HepG2 (cell line): ENCODE measurements around the gene PSMB10. TPM values are rescaled to one million over a fixed set of nuclear protein-coding genes. Genes with fewer than 3 reads are reported as not detected.
A peak's percentile ranks its signal among the peaks of the same experiment; 100 is the strongest.

Experiments
- BRD4 ChIP-seq: sonication (generic); formaldehyde crosslinking; IDR thresholded peaks from 2 replicates; pipeline ENCODE4 v1.4.0; 2020; ENCODE audit warnings: missing genetic modification reagents
- ERF ChIP-seq: IDR thresholded peaks from 2 replicates; pipeline ENCODE4 v1.6.1; 2018; ENCODE audit warnings: missing biosample characterization, missing genetic modification reagents
- GLI4 ChIP-seq: sonication (generic); formaldehyde crosslinking; IDR thresholded peaks from 2 replicates; pipeline ENCODE4 v1.5.1; 2020; ENCODE audit warnings: missing genetic modification reagents, mild to moderate bottlenecking, moderate library complexity, borderline replicate concordance
- HNRNPH1 ChIP-seq: fragments of 200-400 bp; formaldehyde crosslinking; optimal IDR thresholded peaks from 2 replicates; pipeline ENCODE3; 2017; ENCODE audit warnings: mild to moderate bottlenecking, low read depth, low read length
- KLF11 ChIP-seq: IDR thresholded peaks from 2 replicates; pipeline ENCODE4 v1.6.1; 2016; ENCODE audit warnings: missing compliant biosample characterization
- NCOR1 ChIP-seq: fragments of 200-600 bp; sonication (generic); IDR thresholded peaks from 2 replicates; pipeline ENCODE4 v1.7.0; 2017; ENCODE audit warnings: antibody characterized with exemption, low read length, borderline replicate concordance
- NFE2 ChIP-seq: sonication (generic); formaldehyde crosslinking; IDR thresholded peaks from 2 replicates; pipeline ENCODE4 v1.4.0; 2020; ENCODE audit warnings: missing genetic modification reagents
- RFX5 ChIP-seq: IDR thresholded peaks from 2 replicates; pipeline ENCODE4 v1.6.1; 2011; ENCODE audit warnings: low read depth, low read length, improper control_type of control experiment
- SP4 ChIP-seq: sonication (generic); formaldehyde crosslinking; IDR thresholded peaks from 2 replicates; pipeline ENCODE4 v1.8.1; 2023; ENCODE audit warnings: mild to moderate bottlenecking, missing genetic modification reagents
- TBX2 ChIP-seq: sonication (generic); formaldehyde crosslinking; IDR thresholded peaks from 2 replicates; pipeline ENCODE4 v1.5.0; 2020; ENCODE audit warnings: missing genetic modification reagents, mild to moderate bottlenecking, borderline replicate concordance
- ZBTB20 ChIP-seq: sonication (generic); formaldehyde crosslinking; IDR thresholded peaks from 2 replicates; pipeline ENCODE4 v1.8.1; 2023; ENCODE audit warnings: missing genetic modification reagents, low read depth, mild to moderate bottlenecking, borderline replicate concordance
- ZBTB8A ChIP-seq: sonication (generic); formaldehyde crosslinking; IDR thresholded peaks from 2 replicates; pipeline ENCODE4 v1.4.0; 2020; ENCODE audit warnings: mild to moderate bottlenecking, low read depth, missing genetic modification reagents, borderline replicate concordance
- ZFP82 ChIP-seq: sonication (generic); formaldehyde crosslinking; IDR thresholded peaks from 2 replicates; pipeline ENCODE4 v1.5.1; 2020; ENCODE audit warnings: mild to moderate bottlenecking, missing genetic modification reagents, borderline replicate concordance
- ZMYM4 ChIP-seq: sonication (generic); formaldehyde crosslinking; IDR thresholded peaks from 2 replicates; pipeline ENCODE4 v1.8.1; 2023; ENCODE audit warnings: mild to moderate bottlenecking, missing genetic modification reagents
- ZNF570 ChIP-seq: sonication (generic); formaldehyde crosslinking; IDR thresholded peaks from 2 replicates; pipeline ENCODE4 v1.4.0; 2020; ENCODE audit warnings: mild to moderate bottlenecking, missing genetic modification reagents, borderline replicate concordance
- ZNF782 ChIP-seq: sonication (generic); formaldehyde crosslinking; IDR thresholded peaks from 2 replicates; pipeline ENCODE4 v1.4.0; 2020; ENCODE audit warnings: missing genetic modification reagents, mild to moderate bottlenecking, borderline replicate concordance
- ZSCAN12 ChIP-seq: sonication (generic); formaldehyde crosslinking; IDR thresholded peaks from 2 replicates; pipeline ENCODE4 v1.9.0; 2021; ENCODE audit warnings: mild to moderate bottlenecking, missing genetic modification reagents
- polyA plus RNA-seq, 8 experiments: library from polyadenylated mRNA; depleted of rRNA in 3 of 8; stranded (reverse) in 7 of 8; unstranded in 1 of 8; fragments of >200 nt; fragmentation: Illumina TruSeq in 4 of 8; extraction: Trizol in 4 of 8; gene quantifications; 2 replicates each; pipeline versions ENCODE4 v1.2.1 to v1.2.3, GENCODE V29; 2011 to 2016; ENCODE audit warnings: low read depth in 4 of 8, missing spikeins in 1 of 8, mixed read lengths in 1 of 8; ENCODE audit not compliant: insufficient read depth in 1 of 8
- total RNA-seq, 5 experiments: library from RNA; depleted of rRNA; stranded (reverse); fragments of >200 nt; fragmentation: Illumina TruSeq; extraction: Trizol; gene quantifications; 2 replicates each; pipeline ENCODE4 v1.2.3, GENCODE V29; 2016; ENCODE audit warnings: low read depth in 1 of 5
- TF ChIP-seq, protein P1 (sequence below): IDR thresholded peaks from 2 replicates; pipeline ENCODE4 v1.6.1; 2012; ENCODE audit warnings: low read length, improper control_type of control experiment
- TF ChIP-seq, protein P2 (sequence below): sonication (generic); formaldehyde crosslinking; IDR thresholded peaks from 2 replicates; pipeline ENCODE4 v1.4.0; 2020; ENCODE audit warnings: missing genetic modification reagents
- TF ChIP-seq, protein P3 (sequence below): sonication (generic); formaldehyde crosslinking; IDR thresholded peaks from 2 replicates; pipeline ENCODE4 v1.4.0; 2020; ENCODE audit warnings: mild to moderate bottlenecking, low read depth, missing genetic modification reagents
- TF ChIP-seq, protein P4 (sequence below): sonication (generic); formaldehyde crosslinking; IDR thresholded peaks from 2 replicates; pipeline ENCODE4 v1.8.0; 2022; ENCODE audit warnings: missing genetic modification reagents, low read depth, mild to moderate bottlenecking, borderline replicate concordance

The PSMB10 gene
- total and polyA plus RNA-seq, 2 of the 13 experiments (the other 11 are each of a cell fraction or from before 2014, with no cell fraction given) = 12.7 to 65.9 TPM

DNA sequence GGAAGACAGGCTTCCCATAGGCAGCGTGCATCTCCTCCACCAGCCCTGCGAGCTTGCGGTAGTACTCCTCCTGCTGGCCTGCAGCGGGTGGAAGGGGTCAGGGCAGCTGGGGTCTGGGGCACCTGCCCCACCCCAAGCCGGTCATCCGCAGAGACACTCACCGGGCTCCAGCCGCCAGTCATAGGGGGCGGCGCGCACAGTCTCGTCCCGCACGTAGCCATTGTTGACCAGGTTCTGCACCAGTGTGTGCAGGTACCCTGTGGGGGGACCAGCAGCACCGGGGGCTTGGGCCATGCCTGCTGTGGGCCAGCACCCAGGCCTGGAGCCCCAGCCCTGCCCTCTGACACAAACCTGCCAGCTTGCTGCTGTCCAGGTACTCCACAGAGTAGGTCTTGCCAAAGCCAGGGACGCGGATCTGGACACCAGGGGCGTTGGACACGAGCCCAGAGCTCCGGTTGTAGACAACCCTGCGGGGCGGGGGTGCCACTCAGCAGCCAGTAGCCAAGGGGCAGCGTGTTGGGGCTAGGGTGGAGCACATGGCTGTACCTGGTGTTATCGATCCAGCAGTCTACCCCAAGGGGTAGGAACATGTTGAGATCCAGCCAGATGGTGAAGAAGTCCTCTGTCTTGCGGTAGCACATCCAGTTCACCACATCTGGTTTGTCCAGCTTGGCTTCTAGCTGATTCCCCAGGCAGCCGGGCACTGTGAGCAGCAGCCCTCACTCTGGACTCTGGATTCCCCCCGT is 6.0 kb upstream of the PSMB10 start (continued):
- TF ChIP-seq HNRNPH1 (peak; percentile 48), ZNF570 (no peak), BRD4 (CRISPR knock-in tag) (peak; percentile 29; the same call in 1 of the 2 replicates), NCOR1 (no peak), ZBTB8A (0 out of 2 replicates have a peak, but pooled peaks have one; percentile 34), ZBTB20 (CRISPR knock-in tag) (peak; percentile 56; the same call in 1 of the 2 replicates), ZNF782 (CRISPR knock-in tag) (peak; percentile 75; the same call in 1 of the 2 replicates), ZFP82 (peak; percentile 20; the same call in 1 of the 2 replicates), NFE2 (CRISPR knock-in tag) (no peak), ZSCAN12 (no peak), RFX5 (no peak), SP4 (CRISPR knock-in tag) (0 out of 2 replicates have a peak, but pooled peaks have one; percentile 21), TBX2 (CRISPR knock-in tag) (no peak), GLI4 (CRISPR knock-in tag) (0 out of 2 replicates have a peak, but pooled peaks have one; percentile 84), KLF11 (CRISPR knock-in tag) (0 out of 2 replicates have a peak, but pooled peaks have one; percentile 15), ZMYM4 (no peak), ERF (CRISPR knock-in tag) (peak; percentile 47)
- TF ChIP-seq, protein P1, sequence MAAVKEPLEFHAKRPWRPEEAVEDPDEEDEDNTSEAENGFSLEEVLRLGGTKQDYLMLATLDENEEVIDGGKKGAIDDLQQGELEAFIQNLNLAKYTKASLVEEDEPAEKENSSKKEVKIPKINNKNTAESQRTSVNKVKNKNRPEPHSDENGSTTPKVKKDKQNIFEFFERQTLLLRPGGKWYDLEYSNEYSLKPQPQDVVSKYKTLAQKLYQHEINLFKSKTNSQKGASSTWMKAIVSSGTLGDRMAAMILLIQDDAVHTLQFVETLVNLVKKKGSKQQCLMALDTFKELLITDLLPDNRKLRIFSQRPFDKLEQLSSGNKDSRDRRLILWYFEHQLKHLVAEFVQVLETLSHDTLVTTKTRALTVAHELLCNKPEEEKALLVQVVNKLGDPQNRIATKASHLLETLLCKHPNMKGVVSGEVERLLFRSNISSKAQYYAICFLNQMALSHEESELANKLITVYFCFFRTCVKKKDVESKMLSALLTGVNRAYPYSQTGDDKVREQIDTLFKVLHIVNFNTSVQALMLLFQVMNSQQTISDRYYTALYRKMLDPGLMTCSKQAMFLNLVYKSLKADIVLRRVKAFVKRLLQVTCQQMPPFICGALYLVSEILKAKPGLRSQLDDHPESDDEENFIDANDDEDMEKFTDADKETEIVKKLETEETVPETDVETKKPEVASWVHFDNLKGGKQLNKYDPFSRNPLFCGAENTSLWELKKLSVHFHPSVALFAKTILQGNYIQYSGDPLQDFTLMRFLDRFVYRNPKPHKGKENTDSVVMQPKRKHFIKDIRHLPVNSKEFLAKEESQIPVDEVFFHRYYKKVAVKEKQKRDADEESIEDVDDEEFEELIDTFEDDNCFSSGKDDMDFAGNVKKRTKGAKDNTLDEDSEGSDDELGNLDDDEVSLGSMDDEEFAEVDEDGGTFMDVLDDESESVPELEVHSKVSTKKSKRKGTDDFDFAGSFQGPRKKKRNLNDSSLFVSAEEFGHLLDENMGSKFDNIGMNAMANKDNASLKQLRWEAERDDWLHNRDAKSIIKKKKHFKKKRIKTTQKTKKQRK = no peak
- TF ChIP-seq, protein P2, sequence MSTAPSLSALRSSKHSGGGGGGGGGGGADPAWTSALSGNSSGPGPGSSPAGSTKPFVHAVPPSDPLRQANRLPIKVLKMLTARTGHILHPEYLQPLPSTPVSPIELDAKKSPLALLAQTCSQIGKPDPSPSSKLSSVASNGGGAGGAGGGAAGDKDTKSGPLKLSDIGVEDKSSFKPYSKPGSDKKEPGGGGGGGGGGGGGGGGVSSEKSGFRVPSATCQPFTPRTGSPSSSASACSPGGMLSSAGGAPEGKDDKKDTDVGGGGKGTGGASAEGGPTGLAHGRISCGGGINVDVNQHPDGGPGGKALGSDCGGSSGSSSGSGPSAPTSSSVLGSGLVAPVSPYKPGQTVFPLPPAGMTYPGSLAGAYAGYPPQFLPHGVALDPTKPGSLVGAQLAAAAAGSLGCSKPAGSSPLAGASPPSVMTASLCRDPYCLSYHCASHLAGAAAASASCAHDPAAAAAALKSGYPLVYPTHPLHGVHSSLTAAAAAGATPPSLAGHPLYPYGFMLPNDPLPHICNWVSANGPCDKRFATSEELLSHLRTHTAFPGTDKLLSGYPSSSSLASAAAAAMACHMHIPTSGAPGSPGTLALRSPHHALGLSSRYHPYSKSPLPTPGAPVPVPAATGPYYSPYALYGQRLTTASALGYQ (CRISPR knock-in tag) = 0 out of 2 replicates have a peak, but pooled peaks have one; percentile 3
- TF ChIP-seq, protein P3, sequence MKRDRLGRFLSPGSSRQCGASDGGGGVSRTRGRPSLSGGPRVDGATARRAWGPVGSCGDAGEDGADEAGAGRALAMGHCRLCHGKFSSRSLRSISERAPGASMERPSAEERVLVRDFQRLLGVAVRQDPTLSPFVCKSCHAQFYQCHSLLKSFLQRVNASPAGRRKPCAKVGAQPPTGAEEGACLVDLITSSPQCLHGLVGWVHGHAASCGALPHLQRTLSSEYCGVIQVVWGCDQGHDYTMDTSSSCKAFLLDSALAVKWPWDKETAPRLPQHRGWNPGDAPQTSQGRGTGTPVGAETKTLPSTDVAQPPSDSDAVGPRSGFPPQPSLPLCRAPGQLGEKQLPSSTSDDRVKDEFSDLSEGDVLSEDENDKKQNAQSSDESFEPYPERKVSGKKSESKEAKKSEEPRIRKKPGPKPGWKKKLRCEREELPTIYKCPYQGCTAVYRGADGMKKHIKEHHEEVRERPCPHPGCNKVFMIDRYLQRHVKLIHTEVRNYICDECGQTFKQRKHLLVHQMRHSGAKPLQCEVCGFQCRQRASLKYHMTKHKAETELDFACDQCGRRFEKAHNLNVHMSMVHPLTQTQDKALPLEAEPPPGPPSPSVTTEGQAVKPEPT = no peak
- TF ChIP-seq, protein P4, sequence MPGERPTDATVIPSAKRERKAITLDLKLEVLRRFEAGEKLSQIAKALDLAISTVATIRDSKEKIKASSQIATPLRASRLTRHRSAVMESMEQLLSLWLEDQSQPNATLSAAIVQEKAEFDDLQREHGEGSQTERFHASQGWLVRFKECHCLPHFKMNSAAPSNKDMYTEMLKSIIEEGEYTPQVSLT = no peak
